VCaP (cell line): ENCODE results near the gene SLC38A10.
A peak's percentile ranks its signal among the peaks of the same experiment; 100 is the strongest.

Experiments used
- H3K27ac ChIP-seq: fragments of 450-650 bp; 2 replicates; pipeline ENCODE4 v1.5.1; 2017
- CTCF ChIP-seq: fragments of 450-650 bp; conservative IDR thresholded peaks from 2 replicates; pipeline ENCODE4 v1.5.1; 2017; ENCODE audit warnings: mild to moderate bottlenecking, moderate library complexity

Gene SLC38A10

GRCh38 chr17:81329927-81330883 is 35.1 kb upstream of the SLC38A10 start:
- TF ChIP-seq CTCF, result no peak; the same call in 1 of the 2 replicates
- peak overlapping the region; percentile 98 for H3K27ac ChIP-seq

- TF ChIP-seq CTCF, result no peak
- peak overlapping the region; percentile 98 for H3K27ac ChIP-seq
These were observed 34.1 kb upstream of the SLC38A10 start for GRCh38 chr17:81328978-81329926.

- TF ChIP-seq CTCF, result no peak
- peak overlapping the region; percentile 98 for H3K27ac ChIP-seq
These were observed 33.4 kb upstream of the SLC38A10 start for GRCh38 chr17:81328489-81328888.

- no peak overlapping the region for H3K27ac ChIP-seq
- no peak for TF ChIP-seq CTCF
These were observed 30.7 kb upstream of the SLC38A10 start for GRCh38 chr17:81325714-81326358.

- TF ChIP-seq CTCF, result no peak
- H3K27ac ChIP-seq, result no peak overlapping the region
These were observed 30.0 kb upstream of the SLC38A10 start for GRCh38 chr17:81324851-81325713.

- TF ChIP-seq CTCF, result no peak
These were observed 29.2 kb upstream of the SLC38A10 start for GRCh38 chr17:81324177-81324850.

More at GRCh38 chr17:81324177-81324850, 29.2 kb upstream of the SLC38A10 start:
- no peak overlapping the region for H3K27ac ChIP-seq
